Suppressor macrophage treated with lipopolysaccharide for 1 hour (primary cell): Measurements from ENCODE around the gene MACO1.
A peak's percentile ranks its signal among the peaks of the same experiment; 100 is the strongest.
"Not testable (repeated sequence)": the region's sequence is repeated elsewhere in the genome, so short reads cannot be mapped to it uniquely, and the experiment has no call there.

Experiments used
- DNase-seq, 3 donors: peaks; one replicate each; pipeline ENCODE4 v3.0.0-alpha.2; 2020 to 2022

Gene MACO1

GRCh38 chr1:25492323-25492722 is 61.6 kb downstream of the MACO1 start:
- DNase-seq: no peak

GRCh38 chr1:25494952-25495351 is 64.3 kb downstream of the MACO1 start:
- no peak for DNase-seq

GRCh38 chr1:25500694-25501093 is 70.0 kb downstream of the MACO1 start:
- DNase-seq: no peak

- no peak for DNase-seq
Observed at GRCh38 chr1:25501235-25502058, 70.8 kb downstream of the MACO1 start.

- DNase-seq: no peak
Observed at GRCh38 chr1:25502957-25503356, 72.3 kb downstream of the MACO1 start.

GRCh38 chr1:25503551-25504426 is 73.1 kb downstream of the MACO1 start:
- peak in 2 of 3 donors; percentile 31 to 56 for DNase-seq

GRCh38 chr1:25504706-25505595 is 74.3 kb downstream of the MACO1 start:
- peak in 2 of 3 donors; percentile 19 to 30 for DNase-seq

- no peak for DNase-seq
Observed at GRCh38 chr1:25505656-25506385, 75.1 kb downstream of the MACO1 start.

- not testable (repeated sequence) for DNase-seq
Observed at GRCh38 chr1:25506566-25507463, 76.1 kb downstream of the MACO1 start.

- no peak for DNase-seq
Observed at GRCh38 chr1:25513666-25514065, 83.0 kb downstream of the MACO1 start.

GRCh38 chr1:25515033-25515432 is 84.3 kb downstream of the MACO1 start:
- no peak for DNase-seq

GRCh38 chr1:25516686-25517085 is 86.0 kb downstream of the MACO1 start:
- no peak for DNase-seq

GRCh38 chr1:25517476-25518394 is 87.0 kb downstream of the MACO1 start:
- no peak for DNase-seq

GRCh38 chr1:25519624-25520023 is 88.9 kb downstream of the MACO1 start:
- DNase-seq: peak in 1 of 3 donors; percentile 28

- peak; percentile 67 to 84 (median 80) for DNase-seq
Observed at GRCh38 chr1:25520446-25521061, 89.9 kb downstream of the MACO1 start.

GRCh38 chr1:25522031-25522655 is 91.4 kb downstream of the MACO1 start:
- peak in 1 of 3 donors; percentile 31 for DNase-seq

GRCh38 chr1:25523542-25523941 is 92.8 kb downstream of the MACO1 start:
- DNase-seq: no peak

GRCh38 chr1:25524568-25525360 is 94.1 kb downstream of the MACO1 start:
- DNase-seq: no peak
